OCI-LY3 (cell line): ENCODE data around the gene ATF4.

Experiments
- EZH2phosphoT487 ChIP-seq: fragments of 200-600 bp; shearing (Covaris generic); IDR thresholded peaks from 2 replicates; pipeline ENCODE4 v1.6.1; 2018; ENCODE audit warnings: antibody characterized with exemption, mixed run types, low read depth
- TF ChIP-seq, protein P1 (sequence below): fragments of 200-600, 300-600 bp; sonication (generic); IDR thresholded peaks from 2 replicates; pipeline ENCODE4 v1.5.1; 2014; ENCODE audit warnings: antibody characterized with exemption, low read length, low read depth

DNA sequence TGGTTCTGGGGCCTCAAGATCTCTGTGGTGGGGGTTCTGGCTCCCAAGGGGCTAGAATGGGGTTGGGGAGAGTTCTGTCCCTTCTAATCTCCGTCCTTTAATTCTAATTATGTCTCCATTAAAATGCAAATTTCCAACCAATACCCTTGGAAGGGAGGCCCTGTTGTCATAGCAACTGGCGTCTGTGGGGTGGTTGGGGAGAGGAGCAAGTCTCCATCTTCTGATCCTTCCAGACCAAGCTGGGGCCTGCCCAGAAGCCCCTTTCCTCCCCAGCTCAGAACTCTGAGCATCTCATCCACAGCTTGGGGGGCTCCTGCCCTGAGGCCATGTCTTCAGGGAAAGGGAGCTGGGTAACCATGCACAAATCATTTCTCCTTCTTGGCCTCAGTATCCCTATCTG is 17.6 kb downstream of the ATF4 start:
- TF ChIP-seq, protein P1, sequence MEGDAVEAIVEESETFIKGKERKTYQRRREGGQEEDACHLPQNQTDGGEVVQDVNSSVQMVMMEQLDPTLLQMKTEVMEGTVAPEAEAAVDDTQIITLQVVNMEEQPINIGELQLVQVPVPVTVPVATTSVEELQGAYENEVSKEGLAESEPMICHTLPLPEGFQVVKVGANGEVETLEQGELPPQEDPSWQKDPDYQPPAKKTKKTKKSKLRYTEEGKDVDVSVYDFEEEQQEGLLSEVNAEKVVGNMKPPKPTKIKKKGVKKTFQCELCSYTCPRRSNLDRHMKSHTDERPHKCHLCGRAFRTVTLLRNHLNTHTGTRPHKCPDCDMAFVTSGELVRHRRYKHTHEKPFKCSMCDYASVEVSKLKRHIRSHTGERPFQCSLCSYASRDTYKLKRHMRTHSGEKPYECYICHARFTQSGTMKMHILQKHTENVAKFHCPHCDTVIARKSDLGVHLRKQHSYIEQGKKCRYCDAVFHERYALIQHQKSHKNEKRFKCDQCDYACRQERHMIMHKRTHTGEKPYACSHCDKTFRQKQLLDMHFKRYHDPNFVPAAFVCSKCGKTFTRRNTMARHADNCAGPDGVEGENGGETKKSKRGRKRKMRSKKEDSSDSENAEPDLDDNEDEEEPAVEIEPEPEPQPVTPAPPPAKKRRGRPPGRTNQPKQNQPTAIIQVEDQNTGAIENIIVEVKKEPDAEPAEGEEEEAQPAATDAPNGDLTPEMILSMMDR, result no peak
- TF ChIP-seq EZH2phosphoT487, result no peak
